HG03097 (cell line): ENCODE measurements around the gene SPATA32.

ENCODE experiments used
- ATAC-seq: cut with Tn5 transposase; IDR thresholded peaks from one replicate; pipeline ENCODE4 v1.9.1; 2021; ENCODE audit not compliant: unreplicated experiment, low FRiP score

SPATA32 gene

DNA sequence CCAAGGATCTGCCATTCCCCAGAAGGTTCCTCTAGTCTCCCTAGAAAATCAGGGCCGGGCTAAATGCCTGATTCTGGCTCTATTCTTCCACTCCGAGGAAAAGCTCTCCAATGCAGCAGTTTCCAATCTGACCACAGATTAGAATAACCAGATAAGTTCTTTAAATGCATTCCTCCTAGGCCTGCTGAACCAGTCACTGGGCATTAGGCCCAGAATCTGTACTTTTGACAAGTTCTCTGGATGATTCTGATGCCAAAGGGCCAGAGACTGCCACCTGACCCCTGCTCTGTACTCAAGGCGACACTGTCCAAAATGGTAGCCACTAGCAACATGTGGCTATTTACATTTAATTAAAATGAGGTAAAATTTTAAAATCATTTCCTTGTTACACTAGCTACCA lies 32.6 kb upstream of the SPATA32 start:
- ATAC-seq, result no peak

GRCh38 chr17:45293413-45294211 lies 31.7 kb upstream of the SPATA32 start:
- no peak for ATAC-seq

DNA sequence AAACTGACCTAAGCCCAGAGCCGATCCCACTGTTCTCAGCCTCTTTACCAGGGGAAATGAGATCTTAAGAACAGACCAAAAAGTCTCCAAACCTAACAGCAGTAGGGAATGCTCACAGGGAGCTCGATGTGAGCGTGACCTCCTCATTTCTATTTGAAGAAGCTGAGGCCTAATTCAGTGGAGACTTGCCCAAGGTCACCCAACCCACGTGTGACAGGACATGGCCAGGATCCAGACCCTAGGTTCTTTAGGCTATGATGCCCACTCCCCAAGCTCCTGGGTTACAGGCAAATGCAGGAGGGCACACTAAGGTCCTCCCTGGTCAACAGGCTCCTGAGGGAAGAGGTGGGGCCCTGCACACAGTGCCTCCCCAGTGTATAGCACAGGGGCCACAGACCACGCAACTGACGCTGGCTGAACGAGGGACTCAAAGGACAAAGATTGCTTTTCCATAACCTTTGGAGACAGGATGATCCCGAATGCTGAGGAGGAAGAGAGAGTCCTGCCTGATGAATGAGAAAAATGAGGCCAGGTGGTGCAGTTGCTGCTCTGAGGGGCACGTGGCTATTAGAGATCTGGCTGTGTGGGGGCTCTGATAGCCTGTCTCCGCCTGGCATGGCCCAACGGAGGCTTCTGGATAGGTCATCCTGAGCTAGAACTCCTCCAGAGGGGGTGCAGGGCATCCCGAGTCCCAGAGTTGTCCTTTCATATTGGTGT lies 31.0 kb upstream of the SPATA32 start:
- no peak for ATAC-seq

GRCh38 chr17:45291171-45291805 lies 29.4 kb upstream of the SPATA32 start:
- no peak for ATAC-seq

- no peak for ATAC-seq
These were observed 28.4 kb upstream of the SPATA32 start for GRCh38 chr17:45290269-45290765.

GRCh38 chr17:45289301-45290268 lies 27.7 kb upstream of the SPATA32 start:
- no peak for ATAC-seq

- no peak for ATAC-seq
These were observed 26.9 kb upstream of the SPATA32 start for GRCh38 chr17:45288825-45289224.

- no peak for ATAC-seq
These were observed 25.9 kb upstream of the SPATA32 start for GRCh38 chr17:45287526-45288500.

GRCh38 chr17:45286286-45286685 lies 24.4 kb upstream of the SPATA32 start:
- ATAC-seq, result no peak

DNA sequence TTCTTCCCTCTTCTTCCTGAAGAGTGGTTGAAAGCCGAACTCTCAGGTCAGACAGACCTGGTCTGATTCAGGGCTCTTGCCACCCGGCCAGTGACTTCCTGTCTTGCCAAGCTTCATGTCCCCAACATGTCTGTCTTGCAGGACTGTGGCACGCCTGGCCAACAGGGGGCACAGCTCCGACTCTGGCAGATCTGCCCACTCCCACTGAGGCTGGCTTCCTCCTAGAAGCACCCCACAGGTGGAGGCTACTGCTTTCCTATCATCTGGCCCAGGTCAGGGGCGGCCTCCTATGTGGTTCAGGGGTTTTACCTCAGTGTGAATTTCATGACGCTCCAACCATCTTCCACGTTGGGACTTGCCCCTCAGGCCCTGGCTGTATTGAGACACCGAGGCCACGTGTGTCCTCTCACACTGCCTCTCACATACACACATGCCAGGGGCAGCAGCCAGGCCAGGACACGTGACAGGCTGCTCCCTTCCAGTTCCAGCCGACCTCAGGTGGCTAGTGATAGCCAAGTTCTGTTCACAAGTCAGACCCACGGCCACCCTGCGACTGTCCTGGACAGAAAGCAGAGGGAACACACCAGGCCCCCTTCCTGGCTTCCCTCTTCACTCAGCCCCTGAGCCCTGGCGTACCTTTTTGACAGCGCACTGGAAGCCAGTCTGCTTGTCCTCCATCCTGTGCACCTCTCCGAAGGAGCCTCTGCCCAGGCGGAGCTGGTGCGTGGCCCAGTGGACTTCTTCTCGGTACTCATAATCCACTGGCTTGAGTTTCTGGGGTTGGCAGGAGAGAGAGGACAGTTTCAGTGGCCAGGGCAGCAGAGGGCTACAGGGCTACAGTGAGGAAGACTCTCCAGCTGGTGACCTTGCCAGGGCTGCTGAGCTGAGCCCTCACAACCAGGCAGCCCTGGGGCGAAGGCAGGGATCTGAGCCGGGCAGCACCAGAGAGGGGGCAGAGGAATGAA lies 22.6 kb upstream of the SPATA32 start:
- no peak for ATAC-seq

- ATAC-seq, result no peak
These were observed 21.8 kb upstream of the SPATA32 start for GRCh38 chr17:45283711-45284110.

DNA sequence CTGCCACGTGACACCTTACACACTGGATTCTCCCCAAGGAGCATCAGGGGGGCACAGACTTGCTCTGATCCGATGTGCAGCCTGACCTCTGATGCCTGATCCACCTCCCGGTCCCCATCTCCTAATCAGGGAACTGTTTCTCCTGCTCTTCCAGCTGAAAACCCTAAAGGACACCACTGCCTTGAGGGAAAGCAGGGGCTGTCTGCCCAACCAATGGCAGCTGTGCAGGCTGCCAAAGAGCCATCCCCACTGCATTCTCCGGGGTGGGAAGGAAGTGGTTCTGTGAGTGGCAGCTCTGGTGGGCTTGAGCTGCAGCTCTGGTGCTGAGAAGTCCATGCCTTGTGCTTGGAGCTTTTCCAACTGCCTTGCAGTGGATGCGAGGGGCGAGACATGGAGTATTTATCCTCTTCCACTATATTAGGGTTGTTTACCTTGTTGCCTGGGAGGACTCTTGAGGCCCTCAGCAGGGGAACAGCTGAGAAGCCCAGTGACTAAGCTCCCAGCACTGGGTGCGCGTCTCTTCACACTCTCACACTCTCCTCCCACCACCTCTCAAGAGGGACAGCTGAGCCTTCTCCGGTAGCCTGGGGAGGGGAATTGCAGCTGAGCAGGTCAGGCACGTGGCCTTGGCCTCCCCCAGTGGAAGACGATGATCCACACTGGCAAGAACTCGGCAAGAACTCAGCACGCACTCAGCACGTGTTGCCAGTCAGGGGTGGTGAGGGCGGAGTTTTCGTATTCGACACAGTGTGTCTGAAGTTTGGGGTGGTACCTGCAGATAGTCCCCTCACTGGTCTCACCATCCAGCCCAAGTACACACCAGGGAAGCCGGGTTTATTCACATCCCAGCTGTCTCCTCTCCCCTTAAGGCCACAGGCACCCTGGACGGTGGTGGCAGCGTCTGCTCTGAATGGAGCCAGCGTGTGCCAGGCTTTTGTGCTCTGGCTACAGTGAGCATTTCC lies 21.1 kb upstream of the SPATA32 start:
- no peak for ATAC-seq

DNA sequence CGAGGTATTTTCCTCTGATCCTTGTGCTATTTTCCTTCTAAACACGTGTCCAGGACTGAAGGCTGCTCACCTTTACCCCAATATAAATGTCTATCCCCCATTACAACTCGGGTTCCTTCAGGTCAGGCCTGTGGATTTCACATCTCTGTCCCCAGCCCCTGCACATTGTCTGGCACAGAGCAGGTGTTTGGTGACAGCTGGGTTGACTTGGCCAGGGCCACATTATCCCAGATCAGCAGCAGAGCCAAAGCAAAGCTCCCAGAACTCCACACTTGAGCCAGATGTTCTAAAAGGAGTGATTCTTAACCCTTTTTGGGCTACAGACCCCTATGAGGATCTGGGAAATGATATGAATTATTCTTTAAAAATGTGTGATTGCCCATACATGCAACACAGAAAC lies 18.0 kb upstream of the SPATA32 start:
- ATAC-seq, result no peak

- no peak for ATAC-seq
These were observed 16.1 kb upstream of the SPATA32 start for GRCh38 chr17:45277992-45278391.

- no peak for ATAC-seq
These were observed 15.4 kb upstream of the SPATA32 start for GRCh38 chr17:45277216-45277849.

- no peak for ATAC-seq
These were observed 14.1 kb upstream of the SPATA32 start for GRCh38 chr17:45276031-45276430.
